HG03460 (cell line): ENCODE measurements around the gene HSPB7.
"Not testable (repeated sequence)": the region's sequence is repeated elsewhere in the genome, so short reads cannot be mapped to it uniquely, and the experiment has no call there.

Experiments
- ATAC-seq: cut with Tn5 transposase; IDR thresholded peaks from one replicate; pipeline ENCODE4 v1.9.1; 2021; ENCODE audit not compliant: unreplicated experiment

HSPB7 gene

GRCh38 chr1:16017461-16018303, at the start of gene HSPB7:
Gene HSPB7, minus strand, starts transcription at chr1:16018043. Its CDS starts 80 bp downstream, at chr1:16017963.
- ATAC-seq: no peak

GRCh38 chr1:16067127-16067768, 49.4 kb upstream of the HSPB7 start:
- no peak for ATAC-seq

- no peak for ATAC-seq
Measured at GRCh38 chr1:16066245-16066644, 48.4 kb upstream of the HSPB7 start.

- ATAC-seq: no peak
Measured at GRCh38 chr1:16065269-16065576, 47.4 kb upstream of the HSPB7 start.

- ATAC-seq: no peak
Measured at GRCh38 chr1:16064536-16065268, 46.9 kb upstream of the HSPB7 start.

- no peak for ATAC-seq
Measured at GRCh38 chr1:16063921-16064320, 46.1 kb upstream of the HSPB7 start.

- no peak for ATAC-seq
Measured at GRCh38 chr1:16063226-16063829, 45.5 kb upstream of the HSPB7 start.

- ATAC-seq: not testable (repeated sequence)
Measured at GRCh38 chr1:16062687-16063075, 44.8 kb upstream of the HSPB7 start.

GRCh38 chr1:16061989-16062686, 44.3 kb upstream of the HSPB7 start:
- not testable (repeated sequence) for ATAC-seq

GRCh38 chr1:16061266-16061665, 43.4 kb upstream of the HSPB7 start:
- ATAC-seq: no peak

- ATAC-seq: not testable (repeated sequence)
Measured at GRCh38 chr1:16058394-16059120, 40.7 kb upstream of the HSPB7 start.

- ATAC-seq: not testable (repeated sequence)
Measured at GRCh38 chr1:16057314-16057915, 39.6 kb upstream of the HSPB7 start.

GRCh38 chr1:16056521-16056912, 38.7 kb upstream of the HSPB7 start:
- not testable (repeated sequence) for ATAC-seq

GRCh38 chr1:16055613-16056520, 38.0 kb upstream of the HSPB7 start:
- ATAC-seq: no peak

GRCh38 chr1:16054598-16055540, 37.0 kb upstream of the HSPB7 start:
- no peak for ATAC-seq

GRCh38 chr1:16053781-16054502, 36.1 kb upstream of the HSPB7 start:
- ATAC-seq: no peak

GRCh38 chr1:16051949-16052348, 34.1 kb upstream of the HSPB7 start:
- not testable (repeated sequence) for ATAC-seq
